ENCODE results near the gene CLSTN2.

Gene CLSTN2

DNA sequence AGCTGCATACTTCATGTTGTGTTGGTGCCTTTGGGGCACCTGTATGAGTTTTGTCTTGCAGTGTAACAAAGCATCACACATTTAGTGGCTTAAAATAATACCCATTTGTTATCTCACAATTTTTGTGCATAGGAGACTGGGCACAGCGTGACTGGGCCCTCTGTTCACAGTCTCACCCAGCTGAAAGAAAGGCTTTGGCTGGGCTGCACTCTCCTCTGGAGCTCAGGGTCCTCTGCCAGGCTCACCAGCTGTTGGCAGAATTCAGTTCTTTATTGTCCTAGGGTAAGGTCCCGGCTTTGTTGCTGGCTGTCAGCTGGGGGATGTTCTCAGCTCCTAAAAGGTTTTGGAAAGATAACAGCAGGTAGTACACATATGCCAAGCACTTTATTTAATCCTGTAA is 263.3 kb downstream of the CLSTN2 start:
- H3K4me3 ChIP-seq (ENCODE audit: low read length), result no peak overlapping the region
- DNase-seq (ENCODE audit: low read depth, low spot score), result no peak

DNA sequence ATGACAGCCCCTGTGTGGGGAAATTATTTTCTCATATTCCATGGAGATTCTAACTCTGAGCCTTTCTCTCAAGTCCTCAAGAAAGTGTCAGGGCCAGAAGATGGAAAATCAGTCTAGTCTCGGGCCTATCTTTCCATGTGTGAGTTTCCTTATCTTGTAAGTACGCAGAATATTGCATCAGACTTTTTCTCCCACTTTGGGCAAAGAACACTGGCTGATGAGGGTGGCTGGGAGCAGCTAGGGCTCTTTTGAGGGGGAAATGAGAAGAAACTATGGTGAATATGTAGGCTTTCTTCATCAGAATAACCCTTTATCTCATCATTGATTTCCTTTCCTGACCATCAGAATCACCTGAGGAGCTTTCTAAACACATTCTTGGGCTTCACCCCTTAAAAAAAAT is 264.0 kb downstream of the CLSTN2 start:
- no peak for DNase-seq (ENCODE audit: low read depth, low spot score)
- H3K4me3 ChIP-seq (ENCODE audit: low read length), result no peak overlapping the region

DNA sequence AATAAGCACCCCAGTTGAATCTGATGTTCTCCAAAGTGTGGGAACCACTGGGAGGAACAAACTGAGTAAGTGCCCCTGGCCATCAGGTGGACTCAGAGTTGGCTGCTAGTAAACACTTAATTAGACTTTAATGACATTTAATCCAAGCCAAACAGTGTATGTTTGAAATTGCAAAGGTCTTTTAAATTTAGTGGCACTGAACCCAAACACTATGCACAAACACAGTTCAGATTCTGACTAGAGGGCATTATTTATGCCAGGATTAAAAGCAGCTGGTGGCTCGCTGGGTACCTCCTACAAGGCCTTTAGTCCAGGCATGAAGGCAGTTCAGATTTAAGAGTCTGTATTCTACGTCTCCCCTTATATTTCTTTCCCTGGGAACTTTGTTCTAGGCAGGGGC is 264.8 kb downstream of the CLSTN2 start:
- no peak overlapping the region for H3K4me3 ChIP-seq (ENCODE audit: low read length)
- no peak for DNase-seq (ENCODE audit: low read depth, low spot score)

- H3K4me3 ChIP-seq (ENCODE audit: low read length), result no peak overlapping the region
- no peak for DNase-seq (ENCODE audit: low read depth, low spot score)
These were observed 268.5 kb downstream of the CLSTN2 start for GRCh38 chr3:140203510-140203909.

- no peak for DNase-seq (ENCODE audit: low read depth, low spot score)
- H3K4me3 ChIP-seq (ENCODE audit: low read length), result no peak overlapping the region
These were observed 269.4 kb downstream of the CLSTN2 start for GRCh38 chr3:140204271-140204984.

DNA sequence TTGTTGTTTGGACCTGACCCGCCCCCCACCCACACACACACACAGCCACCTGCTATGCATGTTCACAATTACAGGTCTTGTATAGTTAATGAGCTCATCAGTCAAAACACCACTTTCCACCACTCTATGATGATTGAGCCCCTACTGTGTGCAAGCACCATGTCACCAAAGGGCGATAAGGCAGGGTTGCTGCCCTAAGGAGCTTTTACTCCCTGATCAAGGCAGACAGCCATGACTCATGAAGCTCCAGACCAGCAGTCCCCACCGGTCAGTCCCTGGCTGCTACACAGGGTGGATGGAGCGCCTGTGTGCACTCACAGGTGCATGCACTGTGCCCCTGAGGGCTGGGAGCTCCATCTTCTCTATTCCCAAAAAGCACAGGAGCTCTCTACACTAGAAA is 270.6 kb downstream of the CLSTN2 start:
- H3K4me3 ChIP-seq (ENCODE audit: low read length), result no peak overlapping the region
- no peak for DNase-seq (ENCODE audit: low read depth, low spot score)

GRCh38 chr3:140206196-140207040 is 271.4 kb downstream of the CLSTN2 start:
- no peak for DNase-seq (ENCODE audit: low read depth, low spot score)
- no peak overlapping the region for H3K4me3 ChIP-seq (ENCODE audit: low read length)

GRCh38 chr3:140207541-140207940 is 272.6 kb downstream of the CLSTN2 start:
- DNase-seq (ENCODE audit: low read depth, low spot score), result no peak

DNA sequence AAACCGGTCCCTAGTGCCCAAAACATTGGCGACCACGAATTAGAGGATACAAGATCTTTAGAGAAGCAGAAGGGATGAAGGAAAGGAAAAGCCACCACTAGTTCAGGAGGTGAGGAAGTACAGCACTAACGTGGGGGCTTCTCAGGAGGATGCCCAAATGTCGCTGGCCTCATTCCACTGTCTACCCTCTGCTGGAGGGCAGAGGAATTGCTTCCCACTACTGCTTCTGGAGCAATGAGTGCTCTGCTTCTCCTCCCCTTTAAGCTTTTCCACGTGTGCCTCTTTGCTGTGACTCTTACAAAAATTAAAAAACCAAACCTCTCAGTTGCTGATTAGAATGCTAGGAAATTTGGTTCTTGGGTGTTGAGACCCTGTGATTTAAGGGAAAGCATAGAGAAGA is 281.3 kb downstream of the CLSTN2 start:
- peak; percentile 11 for DNase-seq (ENCODE audit: low read depth, low spot score)
- H3K4me3 ChIP-seq (ENCODE audit: low read length), result no peak overlapping the region

More at GRCh38 chr3:140207541-140207940, 272.6 kb downstream of the CLSTN2 start:
- H3K4me3 ChIP-seq (ENCODE audit: low read length), result no peak overlapping the region

GRCh38 chr3:140219291-140219690 is 284.3 kb downstream of the CLSTN2 start:
- DNase-seq (ENCODE audit: low read depth, low spot score), result no peak
- H3K4me3 ChIP-seq (ENCODE audit: low read length), result no peak overlapping the region

DNA sequence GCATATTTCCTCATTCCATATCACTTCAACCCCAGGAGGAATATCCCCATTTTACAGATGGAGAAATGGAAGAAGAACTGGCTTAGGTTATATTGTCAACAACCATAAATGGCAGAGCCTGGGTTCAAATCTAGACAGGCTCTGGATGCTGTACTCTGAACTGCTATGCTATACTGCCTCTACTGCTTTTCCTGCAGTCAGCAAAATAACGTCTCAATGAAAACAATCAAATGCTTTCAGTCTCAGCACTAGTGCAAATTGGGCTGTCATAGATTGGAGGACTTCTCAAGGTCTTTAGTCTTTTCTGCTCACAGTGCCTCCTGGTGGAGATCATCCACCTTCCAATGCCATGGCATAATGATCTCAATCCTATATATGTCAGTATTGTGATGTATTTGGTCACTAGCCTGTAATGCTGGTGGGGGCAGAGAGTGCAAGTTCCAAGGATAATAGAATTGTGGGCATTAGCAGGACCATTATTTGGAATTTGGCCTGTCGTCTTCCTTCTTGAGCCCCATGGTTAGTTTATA is 285.0 kb downstream of the CLSTN2 start:
- DNase-seq (ENCODE audit: low read depth, low spot score), result no peak
- no peak overlapping the region for H3K4me3 ChIP-seq (ENCODE audit: low read length)

GRCh38 chr3:140223197-140223596 is 288.2 kb downstream of the CLSTN2 start:
- no peak for DNase-seq (ENCODE audit: low read depth, low spot score)

DNA sequence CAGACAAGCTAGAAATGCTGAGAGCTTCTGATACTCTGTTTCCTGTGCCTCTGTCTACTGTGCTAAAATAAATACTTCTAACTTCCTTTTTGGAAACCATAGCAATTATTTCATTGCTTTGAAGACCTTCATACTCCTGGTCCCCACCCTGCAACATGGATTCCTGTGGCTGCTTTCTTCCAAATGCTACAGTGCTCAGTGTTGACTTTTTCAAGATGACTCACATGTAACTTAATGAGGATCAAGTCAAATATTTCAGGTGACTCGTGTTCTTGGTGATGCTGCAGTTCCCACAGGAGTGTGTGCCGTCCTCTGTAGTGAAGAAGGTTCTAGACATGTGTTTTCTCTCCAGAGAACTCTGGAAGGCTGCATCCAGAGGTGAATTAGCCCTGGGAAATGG is 288.6 kb downstream of the CLSTN2 start:
- no peak for DNase-seq (ENCODE audit: low read depth, low spot score)
- no peak overlapping the region for H3K4me3 ChIP-seq (ENCODE audit: low read length)

More at GRCh38 chr3:140223197-140223596, 288.2 kb downstream of the CLSTN2 start:
- no peak overlapping the region for H3K4me3 ChIP-seq (ENCODE audit: low read length)

DNA sequence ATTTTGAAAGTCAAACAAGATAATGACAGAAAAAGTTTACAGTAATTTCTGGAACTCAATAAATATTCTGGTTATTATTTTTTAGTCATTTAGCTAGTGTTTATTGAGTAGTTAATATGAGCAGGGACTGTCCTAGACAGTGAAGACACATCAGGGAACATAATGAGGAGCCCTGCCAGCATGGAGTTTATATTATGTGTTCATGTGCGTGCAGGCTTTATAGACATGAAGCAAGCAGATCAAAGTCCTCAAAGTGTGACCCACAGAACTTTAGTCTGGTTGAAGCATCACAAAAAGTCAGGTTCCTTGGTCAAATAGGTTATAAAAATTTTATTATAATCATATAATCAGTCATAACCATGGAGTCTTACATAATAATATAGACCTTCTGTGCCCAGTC is 289.3 kb downstream of the CLSTN2 start:
- DNase-seq (ENCODE audit: low read depth, low spot score), result no peak

GRCh38 chr3:140225996-140226395 is 291.0 kb downstream of the CLSTN2 start:
- no peak for DNase-seq (ENCODE audit: low read depth, low spot score)
- no peak overlapping the region for H3K4me3 ChIP-seq (ENCODE audit: low read length)

More for the DNA sequence above, 289.3 kb downstream of the CLSTN2 start:
- no peak overlapping the region for H3K4me3 ChIP-seq (ENCODE audit: low read length)

GRCh38 chr3:140233702-140234101 is 298.7 kb downstream of the CLSTN2 start:
- no peak for DNase-seq (ENCODE audit: low read depth, low spot score)
- H3K4me3 ChIP-seq (ENCODE audit: low read length), result no peak overlapping the region

- H3K4me3 ChIP-seq (ENCODE audit: low read length), result no peak overlapping the region
- no peak for DNase-seq (ENCODE audit: low read depth, low spot score)
These were observed 299.3 kb downstream of the CLSTN2 start for GRCh38 chr3:140234256-140234655.

DNA sequence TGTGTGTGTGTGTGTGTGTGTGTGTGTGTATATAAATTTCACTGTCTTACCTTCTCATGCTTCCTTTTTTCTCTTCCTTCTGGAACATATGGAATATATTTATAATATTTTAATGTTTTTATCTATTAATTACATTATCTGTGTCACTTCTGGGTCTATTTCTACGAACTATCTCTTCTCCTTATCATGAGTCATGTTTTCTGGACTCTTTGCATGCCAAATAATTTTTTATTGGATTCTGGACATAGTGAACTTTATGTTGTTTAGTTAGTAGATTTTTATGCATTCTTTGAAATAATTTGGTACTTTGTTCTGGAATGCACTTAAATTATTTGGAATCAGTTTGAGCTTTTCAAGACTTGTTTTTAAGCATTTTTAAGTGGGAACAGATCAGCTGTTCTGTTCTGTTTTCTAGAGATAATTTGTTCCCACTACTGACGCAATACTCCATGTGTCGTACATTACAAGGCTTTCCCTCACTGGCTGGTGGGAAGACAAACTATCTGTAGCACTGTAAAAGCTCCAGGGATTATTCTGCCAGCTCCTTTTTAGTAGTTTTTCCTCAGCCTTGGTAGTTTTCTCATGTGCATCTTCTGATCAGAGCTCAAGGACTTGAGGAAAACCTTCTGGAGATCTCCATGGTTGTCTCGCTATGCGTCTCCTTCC is 302.0 kb downstream of the CLSTN2 start:
- DNase-seq (ENCODE audit: low read depth, low spot score), result no peak
- no peak overlapping the region for H3K4me3 ChIP-seq (ENCODE audit: low read length)

GRCh38 chr3:140238646-140239314 is 303.8 kb downstream of the CLSTN2 start:
- no peak for DNase-seq (ENCODE audit: low read depth, low spot score)
- H3K4me3 ChIP-seq (ENCODE audit: low read length), result no peak overlapping the region
